Measurements from ENCODE around the gene CFAP54.

The CFAP54 gene

GRCh38 chr12:96534339-96534738 lies 45.0 kb downstream of the CFAP54 start (continued):
- TF ChIP-seq ZNF362 (tag by site-specific recombination; IDR thresholded peaks at IDR 0.05), result no peak

- H3K36me3 ChIP-seq (ENCODE audit: control insufficient read depth in 2 of 2, insufficient read depth in 1 of 2, low read length in 2 of 2), result no peaks in the 10 kb centered on the region
- H3K27ac ChIP-seq (ENCODE audit: extremely low read depth, low read depth, low read length), result no peak overlapping the region
- no peaks in the 10 kb centered on the region for H3K9me3 ChIP-seq (ENCODE audit: control insufficient read depth, insufficient read depth, low read depth, low read length)
- POLR2A ChIA-PET, result no interaction called here
- CTCF ChIA-PET, result no interaction called here
- no peaks in the 10 kb centered on the region for H3K4me1 ChIP-seq (ENCODE audit: control insufficient read depth, insufficient read depth, low read length)
- TF ChIP-seq ZBTB1 (tag by site-specific recombination; IDR thresholded peaks at IDR 0.05) (no peak), ELK4 (IDR thresholded peaks at IDR 0.05; ENCODE audit: borderline replicate concordance, low read depth, low read length) (no peak), ZNF704 (tag by site-specific recombination; IDR thresholded peaks at IDR 0.05) (no peak), HOXA7 (CRISPR knock-in tag; IDR thresholded peaks at IDR 0.05; ENCODE audit: borderline replicate concordance) (no peak), ZNF280D (tag by site-specific recombination; IDR thresholded peaks at IDR 0.05) (no peak), SP3 (tag by site-specific recombination; IDR thresholded peaks at IDR 0.05) (no peak), ZBTB7A (tag by site-specific recombination; IDR thresholded peaks at IDR 0.05; ENCODE audit: low read depth) (no peak), BCL11B (tag by site-specific recombination; IDR thresholded peaks at IDR 0.05; ENCODE audit: low read depth) (no peak), ZNF555 (tag by site-specific recombination; conservative IDR thresholded peaks at IDR 0.05) (no peak), MZF1 (tag by site-specific recombination; IDR thresholded peaks at IDR 0.05; ENCODE audit: borderline replicate concordance) (no peak), ZNF514 (tag by site-specific recombination; IDR thresholded peaks at IDR 0.05) (no peak), ZNF155 (tag by site-specific recombination; IDR thresholded peaks at IDR 0.05) (no peak)
- no peak overlapping the region for H3K4me3 ChIP-seq (ENCODE audit: low read depth, low read length)
Observed at GRCh38 chr12:96548384-96548783, 59.0 kb downstream of the CFAP54 start.

- H3K4me1 ChIP-seq (ENCODE audit: control insufficient read depth, insufficient read depth, low read length), result no peaks in the 10 kb centered on the region
- no peaks in the 10 kb centered on the region for H3K9me3 ChIP-seq (ENCODE audit: control insufficient read depth, insufficient read depth, low read depth, low read length)
- TF ChIP-seq ZBTB1 (tag by site-specific recombination; IDR thresholded peaks at IDR 0.05), result no peak
- no peaks in the 10 kb centered on the region for H3K36me3 ChIP-seq (ENCODE audit: control insufficient read depth in 2 of 2, insufficient read depth in 1 of 2, low read length in 2 of 2)
- ChIA-PET POLR2A (no interaction called here), CTCF (no interaction called here)
- H3K27ac ChIP-seq (ENCODE audit: extremely low read depth, low read depth, low read length), result no peak overlapping the region
- H3K4me3 ChIP-seq (ENCODE audit: low read depth, low read length), result no peak overlapping the region
Observed at GRCh38 chr12:96549341-96549740, 60.0 kb downstream of the CFAP54 start.

GRCh38 chr12:96570579-96570978 lies 81.2 kb downstream of the CFAP54 start:
- POLR2A ChIA-PET, result no interaction called here
- no peak overlapping the region for H3K27ac ChIP-seq (ENCODE audit: extremely low read depth, low read depth, low read length)
- no peak overlapping the region for H3K4me3 ChIP-seq (ENCODE audit: low read depth, low read length)

More at GRCh38 chr12:96570579-96570978, 81.2 kb downstream of the CFAP54 start:
- Histone ChIP-seq H3K4me1 (ENCODE audit: control insufficient read depth, insufficient read depth, low read length) (no peaks in the 10 kb centered on the region), H3K36me3 (ENCODE audit: control insufficient read depth in 2 of 2, insufficient read depth in 1 of 2, low read length in 2 of 2) (no peaks in the 10 kb centered on the region), H3K9me3 (ENCODE audit: control insufficient read depth, insufficient read depth, low read depth, low read length) (no peaks in the 10 kb centered on the region)
- TF ChIP-seq ZNF623 (tag by site-specific recombination; IDR thresholded peaks at IDR 0.05), result no peak
- no peak for TF ChIP-seq ZSCAN23 (tag by site-specific recombination; IDR thresholded peaks at IDR 0.05)
- no peak for TF ChIP-seq ZBTB11 (tag by site-specific recombination; conservative IDR thresholded peaks at IDR 0.05; ENCODE audit: low read depth)
- no peak for TF ChIP-seq ZNF426 (tag by site-specific recombination; IDR thresholded peaks at IDR 0.05)
- CTCF ChIA-PET, result no interaction called here
